Fibroblast of the conjunctiva (primary cell): ENCODE measurements around the gene GLIPR1.
"Not testable (repeated sequence)": the region's sequence is repeated elsewhere in the genome, so short reads cannot be mapped to it uniquely, and the experiment has no call there.

Source experiments
- DNase-seq: peaks from one replicate; pipeline ENCODE4 v3.0.0-alpha.2; 2010; ENCODE audit warnings: low read depth

Gene GLIPR1

GRCh38 chr12:75474116-75474515 is 6.4 kb upstream of the GLIPR1 start:
- no peak for DNase-seq

- no peak for DNase-seq
Measured at GRCh38 chr12:75476071-75476470, 4.5 kb upstream of the GLIPR1 start.

GRCh38 chr12:75477137-75477536 is 3.4 kb upstream of the GLIPR1 start:
- DNase-seq = no peak

GRCh38 chr12:75478116-75478794 is 2.3 kb upstream of the GLIPR1 start:
- DNase-seq = no peak

GRCh38 chr12:75479963-75480461 is 543 bp upstream of the GLIPR1 start:
- no peak for DNase-seq

- no peak for DNase-seq
Measured at GRCh38 chr12:75481013-75481705, 604 bp downstream of the GLIPR1 start.

GRCh38 chr12:75481774-75482173 is 1.2 kb downstream of the GLIPR1 start:
- DNase-seq = peak; percentile 55

- no peak for DNase-seq
Measured at GRCh38 chr12:75482646-75483045, 2.1 kb downstream of the GLIPR1 start.

GRCh38 chr12:75483431-75483830 is 2.9 kb downstream of the GLIPR1 start:
- no peak for DNase-seq

- not testable (repeated sequence) for DNase-seq
Measured at GRCh38 chr12:75484450-75484849, 3.9 kb downstream of the GLIPR1 start.

GRCh38 chr12:75487308-75487707 is 6.8 kb downstream of the GLIPR1 start:
- DNase-seq = no peak

GRCh38 chr12:75488553-75488952 is 8.0 kb downstream of the GLIPR1 start:
- peak; percentile 23 for DNase-seq

GRCh38 chr12:75489187-75489586 is 8.6 kb downstream of the GLIPR1 start:
- DNase-seq = no peak

GRCh38 chr12:75489613-75490210 is 9.2 kb downstream of the GLIPR1 start:
- DNase-seq = no peak

- DNase-seq = no peak
Measured at GRCh38 chr12:75491169-75491568, 10.6 kb downstream of the GLIPR1 start.

GRCh38 chr12:75503459-75503858 is 22.9 kb downstream of the GLIPR1 start:
- DNase-seq = no peak

- no peak for DNase-seq
Measured at GRCh38 chr12:75503866-75504265, 23.3 kb downstream of the GLIPR1 start.

- no peak for DNase-seq
Measured at GRCh38 chr12:75505706-75506312, 25.3 kb downstream of the GLIPR1 start.

GRCh38 chr12:75507086-75507485 is 26.5 kb downstream of the GLIPR1 start:
- no peak for DNase-seq

GRCh38 chr12:75508159-75508558 is 27.6 kb downstream of the GLIPR1 start:
- no peak for DNase-seq

GRCh38 chr12:75509621-75510020 is 29.1 kb downstream of the GLIPR1 start:
- DNase-seq = no peak

- peak; percentile 98 for DNase-seq
Measured at GRCh38 chr12:75511116-75512048, 30.8 kb downstream of the GLIPR1 start, which contains the start of gene KRR1. KRR1 (minus strand) TSS chr12:75511609; CDS start chr12:75511597, 12 bp downstream.
